ENCODE measurements around the gene ST7.

The ST7 gene

GRCh38 chr7:117096942-117097341, 143.6 kb downstream of the ST7 start:
- no peak for ATAC-seq
- no peak for TF ChIP-seq RARB (CRISPR knock-in tag; IDR thresholded peaks at IDR 0.05)
- TF ChIP-seq OSR1 (CRISPR knock-in tag; IDR thresholded peaks at IDR 0.05) = no peak
- TF ChIP-seq POU6F1 (CRISPR knock-in tag; IDR thresholded peaks at IDR 0.05; ENCODE audit: borderline replicate concordance, low read depth) = no peak
- TF ChIP-seq ZC3H10 (CRISPR knock-in tag; IDR thresholded peaks at IDR 0.05) = no peak
- TF ChIP-seq CSRNP3 (CRISPR knock-in tag; IDR thresholded peaks at IDR 0.05) = no peak
- no peak for TF ChIP-seq GLIS3 (CRISPR knock-in tag; IDR thresholded peaks at IDR 0.05)
- TF ChIP-seq SNAI2 (CRISPR knock-in tag; IDR thresholded peaks at IDR 0.05) = no peak
- no peak for TF ChIP-seq PPARA (CRISPR knock-in tag; IDR thresholded peaks at IDR 0.05; ENCODE audit: borderline replicate concordance)
- TF ChIP-seq BACH2 (CRISPR knock-in tag; IDR thresholded peaks at IDR 0.05; ENCODE audit: borderline replicate concordance) = no peak
- no peak for TF ChIP-seq ISL1 (CRISPR knock-in tag; IDR thresholded peaks at IDR 0.05)
- no peak for TF ChIP-seq ZNF565 (CRISPR knock-in tag; conservative IDR thresholded peaks at IDR 0.05; ENCODE audit: low read depth)
- TF ChIP-seq TOX (CRISPR knock-in tag; IDR thresholded peaks at IDR 0.05; ENCODE audit: borderline replicate concordance) = no peak
- TF ChIP-seq ZNF8 (CRISPR knock-in tag; IDR thresholded peaks at IDR 0.05) = no peak
- no peak for TF ChIP-seq ZNF70 (CRISPR knock-in tag; IDR thresholded peaks at IDR 0.05)
- no peak for TF ChIP-seq CREB5 (CRISPR knock-in tag; IDR thresholded peaks at IDR 0.05; ENCODE audit: low read depth)

GRCh38 chr7:117097860-117098259, 144.6 kb downstream of the ST7 start:
- TF ChIP-seq OSR1 (CRISPR knock-in tag; IDR thresholded peaks at IDR 0.05) = no peak
- ATAC-seq = no peak

GRCh38 chr7:117098457-117098856, 145.2 kb downstream of the ST7 start:
- ATAC-seq = peak; percentile 86
- TF ChIP-seq ZNF8 (CRISPR knock-in tag; IDR thresholded peaks at IDR 0.05) = no peak
- no peak for TF ChIP-seq POU6F1 (CRISPR knock-in tag; IDR thresholded peaks at IDR 0.05; ENCODE audit: borderline replicate concordance, low read depth)
- no peak for TF ChIP-seq TSHZ2 (CRISPR knock-in tag; IDR thresholded peaks at IDR 0.05)
- TF ChIP-seq ZC3H10 (CRISPR knock-in tag; IDR thresholded peaks at IDR 0.05) = no peak
- no peak for TF ChIP-seq ZFP3 (CRISPR knock-in tag; IDR thresholded peaks at IDR 0.05)
- no peak for TF ChIP-seq PPARA (CRISPR knock-in tag; IDR thresholded peaks at IDR 0.05; ENCODE audit: borderline replicate concordance)
- no peak for TF ChIP-seq CREB5 (CRISPR knock-in tag; IDR thresholded peaks at IDR 0.05; ENCODE audit: low read depth)
- TF ChIP-seq ARNTL (CRISPR knock-in tag; IDR thresholded peaks at IDR 0.05; ENCODE audit: borderline replicate concordance, low read depth) = no peak
- no peak for TF ChIP-seq ZFP30 (CRISPR knock-in tag; IDR thresholded peaks at IDR 0.05)
- TF ChIP-seq ZNF70 (CRISPR knock-in tag; IDR thresholded peaks at IDR 0.05) = no peak
- no peak for TF ChIP-seq BACH2 (CRISPR knock-in tag; IDR thresholded peaks at IDR 0.05; ENCODE audit: borderline replicate concordance)
- TF ChIP-seq ESRRG (CRISPR knock-in tag; IDR thresholded peaks at IDR 0.05) = no peak
- no peak for TF ChIP-seq TOX (CRISPR knock-in tag; IDR thresholded peaks at IDR 0.05; ENCODE audit: borderline replicate concordance)
- TF ChIP-seq CSDC2 (CRISPR knock-in tag; IDR thresholded peaks at IDR 0.05) = no peak
- TF ChIP-seq CSRNP3 (CRISPR knock-in tag; IDR thresholded peaks at IDR 0.05) = no peak
- TF ChIP-seq ISL1 (CRISPR knock-in tag; IDR thresholded peaks at IDR 0.05) = no peak
- no peak for TF ChIP-seq TCF4 (CRISPR knock-in tag; IDR thresholded peaks at IDR 0.05; ENCODE audit: borderline replicate concordance)

All from SK-N-SH treated with all-trans-retinoic acid at 6 μM for 48 hours (cell line).